Pulmonary artery endothelial cell (primary cell): ENCODE measurements around the gene MAD1L1. TPM values are rescaled to one million over a fixed set of nuclear protein-coding genes. Genes with fewer than 3 reads are reported as not detected.
"Not testable (repeated sequence)": the region's sequence is repeated elsewhere in the genome, so short reads cannot be mapped to it uniquely, and the experiment has no call there.

Experiments used
- DNase-seq: peaks from one replicate; pipeline ENCODE4 v3.0.0-alpha.2; 2011; ENCODE audit warnings: low read depth, low spot score
- total RNA-seq: library from RNA; depleted of rRNA; stranded (reverse); fragments of >200 nt; gene quantifications from 2 replicates; pipeline ENCODE4 v1.2.3, GENCODE V29; 2014

The MAD1L1 gene
- total RNA-seq, 1 donor from 2014 or later: 53.2 TPM

- no peak for DNase-seq
Observed at GRCh38 chr7:2070151-2070763, 162.5 kb downstream of the MAD1L1 start.

DNA sequence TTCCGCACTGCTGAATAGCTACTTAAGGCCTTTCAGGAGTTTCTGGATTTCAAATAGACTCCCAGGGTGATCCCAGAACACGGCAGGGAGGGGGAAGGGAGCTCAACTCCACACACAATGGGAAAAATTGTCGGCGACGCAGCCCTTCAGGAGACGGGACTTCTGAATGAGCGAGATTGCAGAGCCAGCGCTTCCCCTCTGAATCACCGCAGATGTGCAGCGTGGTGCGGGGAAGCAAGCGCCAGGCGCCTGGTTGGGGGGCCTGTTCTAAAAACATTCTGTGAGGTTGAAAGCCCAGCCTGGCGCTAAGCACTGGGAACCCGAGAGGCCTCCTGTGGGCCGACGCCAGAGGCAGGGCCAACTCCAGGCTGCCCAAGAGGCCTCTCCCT is 163.3 kb downstream of the MAD1L1 start:
- DNase-seq: no peak

DNA sequence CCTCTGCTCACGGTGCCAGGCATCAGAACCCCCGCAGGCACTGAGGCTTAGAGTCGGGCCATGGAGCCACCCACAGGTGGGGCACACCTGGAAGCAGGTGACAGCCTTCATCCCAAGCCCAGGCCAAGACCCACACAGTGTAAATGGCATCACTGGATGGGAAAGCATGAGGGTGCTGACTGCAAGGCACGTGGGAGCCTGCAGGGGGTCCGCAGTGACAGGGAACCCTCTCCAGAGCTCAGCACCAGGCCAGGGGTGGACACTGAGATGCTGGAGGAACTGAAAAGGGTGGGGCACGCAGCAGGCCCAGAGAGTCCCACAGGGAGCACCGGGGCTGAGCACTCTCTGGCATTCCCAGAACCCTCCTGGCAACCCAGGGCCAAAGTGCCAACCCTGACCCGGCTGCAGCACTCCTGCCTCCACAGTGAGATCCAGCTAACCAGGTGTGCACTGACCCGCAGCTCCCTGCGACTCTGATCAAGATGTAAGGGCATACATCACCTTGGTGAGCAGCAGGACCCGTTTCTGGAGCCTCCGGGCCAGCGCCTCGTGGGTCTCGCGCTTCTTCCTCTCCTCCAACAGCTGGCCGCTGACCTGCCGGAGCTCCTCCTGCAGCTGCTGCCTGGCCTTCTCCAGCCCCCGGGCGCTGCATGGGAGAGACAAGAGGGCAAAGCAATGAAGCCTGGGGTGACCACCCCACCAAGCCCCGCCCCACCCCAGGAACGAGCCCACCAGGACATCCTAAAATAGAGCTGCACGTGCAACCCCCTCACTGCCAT is 163.9 kb downstream of the MAD1L1 start:
- DNase-seq: no peak

- DNase-seq: no peak
Observed at GRCh38 chr7:2066251-2066919, 166.4 kb downstream of the MAD1L1 start.

GRCh38 chr7:2065528-2065927 is 167.2 kb downstream of the MAD1L1 start:
- DNase-seq: no peak

DNA sequence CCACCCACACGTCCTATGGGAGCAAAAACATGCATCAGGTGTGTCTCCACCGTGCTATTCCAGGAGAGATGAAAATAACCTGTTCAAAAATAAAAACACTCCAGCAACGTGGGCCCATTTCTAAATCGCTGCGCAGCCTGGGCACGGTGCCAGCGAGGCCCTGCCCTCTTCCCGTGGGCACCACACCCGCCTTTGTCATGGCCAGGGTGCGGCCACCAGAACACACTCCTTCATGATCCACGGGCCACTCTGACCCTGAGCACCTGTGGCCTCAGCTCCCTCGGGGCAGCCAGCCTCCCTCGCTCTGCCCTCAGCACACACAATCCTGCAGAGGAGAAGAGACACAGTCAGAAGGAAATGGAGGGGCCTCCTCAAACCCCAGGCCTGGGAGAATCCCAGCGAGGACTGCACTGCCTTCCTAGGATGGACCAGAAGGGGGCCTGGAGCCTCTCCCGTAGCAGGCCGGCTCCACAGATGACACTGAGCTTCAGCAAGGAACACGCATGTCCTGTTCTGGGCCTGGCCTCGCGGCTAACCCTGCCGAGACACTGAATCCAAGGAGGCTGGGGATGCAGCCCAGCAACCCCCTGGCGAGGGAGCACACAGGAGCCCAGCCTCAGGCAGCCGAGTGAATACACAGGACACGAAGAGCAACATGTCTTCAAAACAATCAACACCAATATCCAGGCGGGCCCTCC is 169.0 kb downstream of the MAD1L1 start:
- no peak for DNase-seq

DNA sequence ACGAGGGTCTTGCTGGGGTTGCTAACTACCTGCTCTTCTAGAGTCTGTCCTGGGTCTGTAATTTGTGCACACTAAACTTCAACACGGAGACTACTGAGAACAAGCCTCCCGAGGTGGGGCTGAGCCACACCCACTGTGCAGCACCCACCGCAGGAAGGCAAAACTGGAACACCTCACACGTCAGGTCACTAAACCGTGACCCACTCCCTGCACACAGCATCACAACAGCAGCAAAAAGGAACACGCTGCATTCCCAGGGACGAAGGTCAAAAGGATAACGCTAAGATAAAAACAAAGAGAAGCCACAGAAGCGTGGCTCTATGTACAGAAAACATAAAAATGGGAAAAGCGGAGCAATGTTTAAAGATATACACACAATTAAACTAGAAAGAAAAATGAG is 170.1 kb downstream of the MAD1L1 start:
- no peak for DNase-seq

- DNase-seq: no peak
Observed at GRCh38 chr7:2060701-2061100, 172.0 kb downstream of the MAD1L1 start.

DNA sequence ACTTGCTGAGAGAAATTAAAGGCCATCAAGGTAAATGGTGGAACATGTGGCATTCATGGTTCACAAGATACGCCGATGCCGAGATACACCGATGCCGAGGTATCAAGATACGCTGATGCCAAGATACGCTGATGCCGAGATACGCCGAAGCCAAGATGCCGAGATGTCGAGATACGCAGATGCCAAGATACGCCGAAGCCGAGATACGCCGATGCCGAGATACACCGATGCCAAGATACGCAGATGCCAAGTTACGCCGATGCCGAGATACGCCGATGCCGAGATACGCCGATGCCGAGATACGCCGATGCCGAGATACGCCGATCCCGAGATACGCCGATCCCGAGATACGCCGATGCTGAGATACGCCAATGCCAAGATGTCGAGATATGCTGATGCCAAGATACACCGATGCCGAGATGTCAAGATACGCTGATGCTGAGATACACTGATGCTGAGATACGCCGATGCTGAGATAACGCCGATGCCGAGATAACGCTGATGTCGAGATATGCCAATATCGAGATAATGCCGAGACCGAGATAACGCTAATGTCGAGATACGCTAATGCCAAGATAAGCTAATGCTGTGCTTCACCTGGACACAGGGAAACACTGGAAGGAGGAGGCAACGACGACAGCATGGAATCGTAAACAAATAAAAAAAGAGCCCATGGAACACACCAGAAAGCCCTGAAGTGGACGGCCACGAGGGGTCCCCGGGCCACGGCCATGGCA is 172.6 kb downstream of the MAD1L1 start:
- DNase-seq: no peak

GRCh38 chr7:2058246-2058645 is 174.5 kb downstream of the MAD1L1 start:
- DNase-seq: not testable (repeated sequence)

DNA sequence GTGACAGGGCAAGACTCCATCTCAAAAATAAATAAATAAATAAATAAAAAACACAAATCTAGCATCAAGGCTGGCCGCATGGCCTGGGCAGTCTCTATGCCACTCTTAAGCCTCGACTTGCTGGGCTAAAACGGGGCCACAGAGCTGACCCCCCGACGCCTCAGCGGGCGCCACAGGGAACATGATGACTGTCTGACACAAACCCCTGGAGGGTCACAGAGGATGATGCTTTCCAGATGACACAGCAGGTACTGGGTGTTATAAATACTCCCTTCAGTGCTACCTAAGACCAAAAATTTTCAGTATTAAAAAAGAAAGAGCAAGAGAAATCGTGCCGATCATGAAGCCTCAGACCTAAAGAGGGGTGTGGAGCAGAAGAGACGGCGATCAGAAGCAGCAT is 176.8 kb downstream of the MAD1L1 start:
- DNase-seq: no peak

GRCh38 chr7:2054927-2055326 is 177.8 kb downstream of the MAD1L1 start:
- no peak for DNase-seq

DNA sequence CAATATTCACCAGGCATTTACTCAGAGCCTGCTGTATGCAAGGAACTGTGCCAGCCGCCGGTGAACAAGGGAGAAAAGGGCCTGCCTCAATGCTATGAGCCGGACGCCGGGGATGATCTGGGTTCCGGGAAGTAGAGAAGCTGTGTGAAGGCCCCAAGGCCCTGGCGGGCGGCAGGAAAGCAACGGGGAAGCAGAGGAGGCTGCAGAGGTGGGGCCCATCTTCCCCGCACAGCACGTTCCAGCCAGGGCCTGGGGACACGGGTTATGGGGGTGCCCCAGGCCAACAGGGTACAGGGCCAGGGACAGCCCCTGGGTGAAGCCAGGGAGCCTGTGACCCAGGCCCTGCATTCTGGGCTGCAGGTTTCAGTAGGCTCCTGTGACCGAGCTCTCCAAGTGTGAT is 179.3 kb downstream of the MAD1L1 start:
- no peak for DNase-seq

DNA sequence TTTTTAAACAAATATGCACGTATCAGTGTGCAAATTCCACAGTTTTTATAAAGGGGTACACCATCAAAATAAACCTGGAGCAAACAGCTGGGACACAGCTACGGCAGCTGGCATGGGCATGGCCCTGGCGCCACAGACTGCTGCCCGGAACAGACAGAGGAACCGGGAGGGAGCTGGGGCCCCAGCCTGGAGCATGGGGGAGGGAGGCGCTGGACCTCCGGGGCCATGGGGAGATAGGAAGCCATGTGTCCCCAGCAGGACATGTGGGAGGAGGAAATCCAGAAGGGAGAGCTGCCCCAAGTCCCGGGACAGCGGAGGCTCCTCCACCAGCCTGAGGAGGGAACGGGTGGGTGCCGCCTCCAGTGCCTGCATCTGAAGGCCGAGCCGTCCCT is 180.1 kb downstream of the MAD1L1 start:
- no peak for DNase-seq

GRCh38 chr7:2051707-2052656 is 180.8 kb downstream of the MAD1L1 start:
- DNase-seq: no peak

- no peak for DNase-seq
Observed at GRCh38 chr7:2050511-2050866, 182.3 kb downstream of the MAD1L1 start.

- DNase-seq: no peak
Observed at GRCh38 chr7:2049782-2050510, 182.8 kb downstream of the MAD1L1 start.

GRCh38 chr7:2049111-2049781 is 183.5 kb downstream of the MAD1L1 start:
- DNase-seq: no peak

- no peak for DNase-seq
Observed at GRCh38 chr7:2048531-2048930, 184.2 kb downstream of the MAD1L1 start.
